Type B pancreatic cell (in vitro differentiated cells): Measurements from ENCODE around the gene MIGA2. TPM values are rescaled to one million over a fixed set of nuclear protein-coding genes. Genes with fewer than 3 reads are reported as not detected.

Experiments used
- DNase-seq: peaks from one replicate; pipeline ENCODE4 v3.0.0; 2021; ENCODE audit warnings: mixed read lengths; ENCODE audit not compliant: unreplicated experiment; ENCODE audit errors: extremely low spot score
- H3K27ac Mint-ChIP-seq: 2 replicates; pipeline ENCODE4 v1.8.0; 2021; ENCODE audit warnings: mild to moderate bottlenecking, mixed read lengths
- H3K27me3 Mint-ChIP-seq: 2 replicates; pipeline ENCODE4 v1.8.0; 2021; ENCODE audit warnings: mixed read lengths
- H3K36me3 Mint-ChIP-seq: 2 replicates; pipeline ENCODE4 v1.8.0; 2021; ENCODE audit warnings: mixed read lengths
- H3K4me1 Mint-ChIP-seq: one replicate; pipeline ENCODE4 v1.8.0; 2021; ENCODE audit warnings: mixed read lengths; ENCODE audit not compliant: unreplicated experiment
- H3K4me3 Mint-ChIP-seq: 2 replicates; pipeline ENCODE4 v1.8.0; 2021; ENCODE audit warnings: mild to moderate bottlenecking, mixed read lengths
- H3K9me3 Mint-ChIP-seq: 2 replicates; pipeline ENCODE4 v1.8.0; 2021; ENCODE audit warnings: mixed read lengths
- total RNA-seq: library from RNA; stranded (reverse); gene quantifications from 2 replicates; pipeline ENCODE4 v1.2.1, GENCODE V29; 2021; ENCODE audit warnings: low replicate concordance
- TF ChIP-seq, protein P1 (sequence below): fragments of 200-600 bp; sonication (generic); conservative IDR thresholded peaks from 2 replicates; pipeline ENCODE4 v1.5.0; 2021; ENCODE audit warnings: antibody characterized with exemption, mild to moderate bottlenecking

Gene MIGA2
- total RNA-seq, 1 donor from 2014 or later: 41.6 TPM

DNA sequence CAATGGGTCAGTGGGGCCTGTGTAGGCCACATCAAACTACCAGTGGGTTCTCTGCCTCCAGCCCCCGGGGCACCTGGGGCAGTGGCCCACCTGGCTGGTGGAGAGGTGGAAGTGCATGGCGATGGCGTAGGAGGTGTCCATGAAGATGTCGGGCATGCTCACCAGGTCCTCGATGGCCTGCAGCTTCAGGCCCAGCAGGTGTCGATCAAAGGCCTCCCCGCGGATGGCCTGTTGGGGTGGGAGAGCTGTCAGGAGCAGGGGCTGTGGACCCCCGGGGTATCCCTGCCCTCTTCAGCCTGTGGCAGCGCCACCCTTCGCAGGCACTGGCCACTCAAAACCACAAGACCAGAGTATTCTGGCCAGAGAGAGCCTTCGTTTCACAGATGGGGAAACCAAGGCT is 59.5 kb downstream of the MIGA2 start:
- H3K36me3 Mint-ChIP-seq: no peaks in the 10 kb centered on the region
- no peaks in the 10 kb centered on the region for H3K4me1 Mint-ChIP-seq
- TF ChIP-seq, protein P1, sequence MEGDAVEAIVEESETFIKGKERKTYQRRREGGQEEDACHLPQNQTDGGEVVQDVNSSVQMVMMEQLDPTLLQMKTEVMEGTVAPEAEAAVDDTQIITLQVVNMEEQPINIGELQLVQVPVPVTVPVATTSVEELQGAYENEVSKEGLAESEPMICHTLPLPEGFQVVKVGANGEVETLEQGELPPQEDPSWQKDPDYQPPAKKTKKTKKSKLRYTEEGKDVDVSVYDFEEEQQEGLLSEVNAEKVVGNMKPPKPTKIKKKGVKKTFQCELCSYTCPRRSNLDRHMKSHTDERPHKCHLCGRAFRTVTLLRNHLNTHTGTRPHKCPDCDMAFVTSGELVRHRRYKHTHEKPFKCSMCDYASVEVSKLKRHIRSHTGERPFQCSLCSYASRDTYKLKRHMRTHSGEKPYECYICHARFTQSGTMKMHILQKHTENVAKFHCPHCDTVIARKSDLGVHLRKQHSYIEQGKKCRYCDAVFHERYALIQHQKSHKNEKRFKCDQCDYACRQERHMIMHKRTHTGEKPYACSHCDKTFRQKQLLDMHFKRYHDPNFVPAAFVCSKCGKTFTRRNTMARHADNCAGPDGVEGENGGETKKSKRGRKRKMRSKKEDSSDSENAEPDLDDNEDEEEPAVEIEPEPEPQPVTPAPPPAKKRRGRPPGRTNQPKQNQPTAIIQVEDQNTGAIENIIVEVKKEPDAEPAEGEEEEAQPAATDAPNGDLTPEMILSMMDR: no peak
- H3K27me3 Mint-ChIP-seq: no peaks in the 10 kb centered on the region
- no peak overlapping the region for H3K4me3 Mint-ChIP-seq
- H3K9me3 Mint-ChIP-seq: no peaks in the 10 kb centered on the region
- no peak overlapping the region for H3K27ac Mint-ChIP-seq
- DNase-seq: no peak

DNA sequence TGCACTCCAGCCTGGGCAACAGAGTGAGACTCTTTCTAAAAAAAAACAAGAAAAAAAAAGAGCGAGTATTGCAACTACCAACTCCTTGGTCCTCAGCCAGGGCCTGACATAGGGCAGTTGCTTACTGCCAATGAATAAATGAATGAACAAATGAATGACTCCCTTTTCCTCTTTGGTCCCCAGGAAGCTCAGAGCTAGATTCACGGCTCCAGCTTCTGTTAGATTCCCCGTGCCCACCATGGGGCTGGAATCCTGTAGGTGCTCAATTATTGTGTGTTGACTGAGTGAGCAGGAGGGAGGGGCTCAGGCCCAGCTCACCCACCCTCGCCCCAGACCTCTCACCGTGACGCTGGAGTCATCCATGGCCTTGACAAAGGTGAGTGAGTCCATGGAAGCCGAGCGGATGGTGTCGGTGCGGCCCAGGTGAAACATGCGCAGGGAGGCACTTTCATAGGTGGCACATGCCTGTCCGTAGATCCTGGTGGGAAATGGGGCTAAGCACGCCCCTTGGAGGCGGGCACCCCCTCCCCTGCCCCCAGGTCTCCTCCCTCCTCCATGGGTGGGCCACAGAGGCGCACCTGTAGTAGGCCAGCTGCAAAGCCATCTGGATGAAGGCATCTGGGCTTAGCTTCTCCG is 61.4 kb downstream of the MIGA2 start:
- TF ChIP-seq, protein P1: no peak
- no peaks in the 10 kb centered on the region for H3K27me3 Mint-ChIP-seq
- DNase-seq: no peak
- H3K9me3 Mint-ChIP-seq: no peaks in the 10 kb centered on the region
- no peaks in the 10 kb centered on the region for H3K36me3 Mint-ChIP-seq
- H3K4me1 Mint-ChIP-seq: no peaks in the 10 kb centered on the region
- H3K4me3 Mint-ChIP-seq: no peak overlapping the region
- no peak overlapping the region for H3K27ac Mint-ChIP-seq

DNA sequence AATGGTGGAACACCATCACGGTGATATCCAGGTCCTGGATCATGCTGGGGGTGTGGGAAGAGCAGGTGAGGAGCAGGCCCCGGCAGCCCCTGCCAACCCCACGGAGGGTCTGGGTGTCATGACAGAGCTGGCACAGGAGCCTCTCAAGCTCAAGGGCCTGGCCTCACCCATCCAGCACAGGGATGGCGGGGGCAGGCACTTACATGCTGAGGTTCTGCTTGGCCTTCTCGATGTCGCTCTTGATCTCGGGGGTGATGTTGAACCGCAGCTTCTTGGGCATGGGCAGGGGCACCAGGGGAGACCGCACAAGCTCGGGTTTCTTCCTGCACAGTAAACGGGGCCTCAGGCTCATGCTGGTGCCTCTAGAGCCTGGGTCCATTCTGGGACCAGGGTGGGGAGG is 61.9 kb downstream of the MIGA2 start:
- Mint-ChIP-seq H3K36me3 (no peaks in the 10 kb centered on the region), H3K27ac (no peak overlapping the region), H3K4me3 (no peak overlapping the region), H3K9me3 (no peaks in the 10 kb centered on the region), H3K27me3 (no peaks in the 10 kb centered on the region), H3K4me1 (no peaks in the 10 kb centered on the region)
- DNase-seq: no peak
- TF ChIP-seq, protein P1: no peak

DNA sequence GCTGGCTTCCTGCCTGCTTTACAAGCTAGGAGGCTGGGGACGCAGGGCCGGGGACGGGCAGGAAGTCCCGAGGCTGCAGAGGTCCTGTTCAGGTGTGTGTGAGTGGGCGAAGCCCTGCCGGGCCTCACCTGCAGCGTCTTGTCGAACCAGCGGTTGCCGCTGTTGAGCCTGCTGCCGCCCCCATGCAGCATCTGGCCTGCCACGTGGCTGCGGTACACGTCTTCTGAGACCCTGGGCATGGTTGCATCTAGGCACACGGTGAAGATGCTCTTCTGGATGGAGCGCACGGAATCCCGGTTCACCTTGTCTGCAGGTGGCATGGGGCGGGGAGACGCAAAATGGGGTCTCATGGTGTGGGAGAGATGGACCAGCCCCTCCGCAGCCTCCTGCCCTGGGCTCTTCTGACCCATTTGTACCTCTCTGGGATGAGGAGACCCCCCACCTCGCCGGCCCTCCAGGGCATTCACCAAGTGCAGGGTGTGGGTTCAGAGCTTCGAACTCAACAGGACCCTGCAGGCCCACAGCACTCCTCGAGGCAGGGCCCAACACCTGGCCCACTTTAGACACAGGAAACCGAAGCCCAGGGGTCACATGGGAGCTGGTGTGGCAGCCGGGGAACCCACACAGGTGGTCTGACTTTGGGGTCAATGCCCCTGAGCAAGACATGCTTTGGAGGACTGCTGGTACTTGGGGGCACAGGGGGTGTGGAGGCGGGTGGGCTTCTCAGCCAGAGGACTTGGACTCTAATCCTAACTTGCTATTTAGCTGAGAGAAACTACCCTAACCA is 64.2 kb downstream of the MIGA2 start:
- no peaks in the 10 kb centered on the region for H3K27me3 Mint-ChIP-seq
- DNase-seq: no peak
- TF ChIP-seq, protein P1: no peak
- H3K36me3 Mint-ChIP-seq: no peaks in the 10 kb centered on the region
- no peaks in the 10 kb centered on the region for H3K9me3 Mint-ChIP-seq
- no peaks in the 10 kb centered on the region for H3K4me1 Mint-ChIP-seq
- H3K27ac Mint-ChIP-seq: no peak overlapping the region
- no peak overlapping the region for H3K4me3 Mint-ChIP-seq

DNA sequence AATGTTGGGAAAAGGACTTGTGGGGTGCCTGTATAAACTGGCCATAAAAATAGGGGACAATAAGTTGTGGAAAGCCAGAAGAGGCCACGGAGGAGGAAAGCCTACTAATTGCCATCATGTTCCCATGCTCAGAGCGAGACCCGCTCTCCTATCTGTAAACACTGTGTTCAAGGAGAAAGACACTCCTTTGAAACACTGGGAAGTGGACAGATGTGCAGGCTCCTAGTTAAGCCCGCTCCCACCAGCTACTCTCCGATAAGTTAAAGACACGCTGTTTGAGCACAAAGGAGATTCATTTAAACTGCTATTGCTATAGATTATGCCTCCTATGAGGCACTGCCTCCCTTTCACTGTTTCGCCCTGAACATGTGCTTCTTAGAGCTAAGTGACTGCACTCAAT is 64.9 kb downstream of the MIGA2 start:
- Mint-ChIP-seq H3K4me1 (no peaks in the 10 kb centered on the region), H3K9me3 (no peaks in the 10 kb centered on the region), H3K27me3 (no peaks in the 10 kb centered on the region), H3K27ac (no peak overlapping the region), H3K4me3 (no peak overlapping the region), H3K36me3 (no peaks in the 10 kb centered on the region)
- DNase-seq: no peak
- TF ChIP-seq, protein P1: no peak
